SK-N-MC (cell line): ENCODE data around the gene CAMTA1.

Experiments used
- EZH2 ChIP-seq: fragments of 200-600 bp; sonication (generic); IDR thresholded peaks from one replicate; pipeline ENCODE4 v1.6.1; 2017; ENCODE audit warnings: antibody characterized with exemption
- FOXP2 ChIP-seq: optimal IDR thresholded peaks from 2 replicates; pipeline ENCODE3; 2011; ENCODE audit warnings: mild to moderate bottlenecking, moderate library complexity; ENCODE audit not compliant: insufficient read depth; ENCODE audit errors: extremely low read length, control extremely low read depth
- POLR2AphosphoS5 ChIP-seq: IDR thresholded peaks from 2 replicates; pipeline ENCODE4 v1.6.1; 2012; ENCODE audit warnings: mild to moderate bottlenecking, low read depth, low read length, borderline replicate concordance

- TF ChIP-seq POLR2AphosphoS5 (no peak), EZH2 (no peak), FOXP2 (no peak)
These were observed 23.2 kb upstream of the CAMTA1 start for GRCh38 chr1:6762060-6762459.
